Right kidney (tissue), 1 donor: Measurements from ENCODE around the gene TANGO6.
"Not testable (repeated sequence)": the region's sequence is repeated elsewhere in the genome, so short reads cannot be mapped to it uniquely, and the experiment has no call there.

Experiments
- DNase-seq: peaks from one replicate; pipeline ENCODE4 v3.0.0-alpha.2; 2016

Gene TANGO6

GRCh38 chr16:68969338-68969737, 126.0 kb downstream of the TANGO6 start:
- DNase-seq: no peak

- no peak for DNase-seq
Observed at GRCh38 chr16:68972013-68972412, 128.7 kb downstream of the TANGO6 start.

GRCh38 chr16:68972720-68973119, 129.4 kb downstream of the TANGO6 start:
- DNase-seq: no peak

GRCh38 chr16:68973611-68974120, 130.3 kb downstream of the TANGO6 start:
- DNase-seq: no peak

- no peak for DNase-seq
Observed at GRCh38 chr16:68978303-68978954, 135.1 kb downstream of the TANGO6 start.

GRCh38 chr16:68980695-68981315, 137.5 kb downstream of the TANGO6 start:
- DNase-seq: no peak

GRCh38 chr16:68981971-68982370, 138.6 kb downstream of the TANGO6 start:
- no peak for DNase-seq

GRCh38 chr16:68984467-68984866, 141.1 kb downstream of the TANGO6 start:
- DNase-seq: no peak

GRCh38 chr16:68985268-68985667, 141.9 kb downstream of the TANGO6 start:
- DNase-seq: no peak

- no peak for DNase-seq
Observed at GRCh38 chr16:68985855-68986254, 142.5 kb downstream of the TANGO6 start.

- DNase-seq: no peak
Observed at GRCh38 chr16:68987734-68988457, 144.6 kb downstream of the TANGO6 start.

GRCh38 chr16:68990172-68990845, 147.0 kb downstream of the TANGO6 start:
- not testable (repeated sequence) for DNase-seq

GRCh38 chr16:68991075-68991474, 147.7 kb downstream of the TANGO6 start:
- DNase-seq: no peak

GRCh38 chr16:68992521-68992920, 149.2 kb downstream of the TANGO6 start:
- DNase-seq: no peak

- no peak for DNase-seq
Observed at GRCh38 chr16:68993456-68993855, 150.1 kb downstream of the TANGO6 start.

GRCh38 chr16:68993885-68994284, 150.6 kb downstream of the TANGO6 start:
- DNase-seq: no peak

GRCh38 chr16:68994324-68994723, 151.0 kb downstream of the TANGO6 start:
- DNase-seq: no peak

- DNase-seq: no peak
Observed at GRCh38 chr16:68995011-68995504, 151.7 kb downstream of the TANGO6 start.

GRCh38 chr16:68997564-68997963, 154.2 kb downstream of the TANGO6 start:
- no peak for DNase-seq

- DNase-seq: no peak
Observed at GRCh38 chr16:68999114-68999513, 155.8 kb downstream of the TANGO6 start.

- no peak for DNase-seq
Observed at GRCh38 chr16:69003500-69003899, 160.2 kb downstream of the TANGO6 start.

GRCh38 chr16:69005641-69006355, 162.5 kb downstream of the TANGO6 start:
- DNase-seq: no peak
